Testis (tissue), 3 donors: ENCODE results near the gene LARP1. TPM values are rescaled to one million over a fixed set of nuclear protein-coding genes. Genes with fewer than 3 reads are reported as not detected.

Experiments used
- DNase-seq: peaks from one replicate; pipeline ENCODE4 v3.0.0-alpha.2; 2019
- H3K27ac ChIP-seq, 2 donors: fragments of 200-600 bp; sonication (generic); one replicate each; pipeline ENCODE4 v1.5.1; 2019
- H3K27me3 ChIP-seq: fragments of 200-600 bp; sonication (generic); one replicate; pipeline ENCODE4 v1.5.1; 2019
- H3K36me3 ChIP-seq: fragments of 200-600 bp; sonication (generic); one replicate; pipeline ENCODE4 v1.5.1; 2017; ENCODE audit warnings: low read depth; ENCODE audit errors: missing control alignments
- H3K4me1 ChIP-seq: fragments of 200-600 bp; sonication (generic); one replicate; pipeline ENCODE4 v1.5.1; 2019
- H3K4me3 ChIP-seq, 2 donors: fragments of 200-600 bp; sonication (generic); one replicate each; pipeline ENCODE4 v1.5.1; 2017 to 2019
- H3K9me3 ChIP-seq: fragments of 200-600 bp; sonication (generic); one replicate; pipeline ENCODE4 v1.5.1; 2017
- CTCF ChIP-seq, 3 experiments: fragments of 450-650 bp in 2 of 3; fragments of 200-600 bp in 1 of 3; sonication (generic) in 1 of 3; IDR thresholded peaks; one replicate each; pipeline ENCODE4 v1.5.1; 2016 to 2019; ENCODE audit warnings: antibody characterized with exemption in 3 of 3, mild to moderate bottlenecking in 2 of 3, moderate library complexity in 1 of 3
- POLR2A ChIP-seq: fragments of 450-650 bp; IDR thresholded peaks from one replicate; pipeline ENCODE4 v1.6.1; 2017; ENCODE audit warnings: antibody characterized with exemption, mild to moderate bottlenecking, moderate library complexity
- WGBS, 2 donors: methylation state at CpG; one replicate each; pipeline ENCODE4 v1.1.5; 2018; 5-methylcytosine and 5-hydroxymethylcytosine counted together
- intact Hi-C: fragments of 100-400 bp; cut with DNase I; formaldehyde crosslinking; loops from one replicate; pipeline ENCODE4 v1.15.1; 2023; ENCODE audit warnings: low total_unique reads
- polyA plus RNA-seq: library from polyadenylated mRNA; stranded (reverse); fragments of 350-450 nt; fragmentation: Illumina TruSeq; extraction: RNeasy Lipid Tissue Mini Kit (QIAGEN cat#74804); gene quantifications from one replicate; pipeline ENCODE4 v1.2.3, GENCODE V29; 2014; ENCODE audit warnings: low read depth, low replicate concordance; ENCODE audit not compliant: insufficient read depth
- total RNA-seq, 2 donors: library from RNA; depleted of rRNA; stranded (reverse); fragments of >200 nt; gene quantifications; one replicate each; pipeline ENCODE4 v1.2.3, GENCODE V29; 2016

The LARP1 gene
- total and polyA plus RNA-seq, 3 donors from 2014 or later: 118 to 174 (median 169) TPM

- DNase-seq: no peak
- intact Hi-C loops: no loop called here
- no peak for TF ChIP-seq POLR2A
- no peak for TF ChIP-seq CTCF (IDR thresholded peaks at IDR 0.05)
- Histone ChIP-seq H3K27ac (peak overlapping the region; percentile 93 to 100), H3K4me3 (peak overlapping the region in 1 of 2 donors; percentile 92), H3K9me3 (no peaks in the 10 kb centered on the region), H3K4me1 (peaks cover 37% of the 10 kb centered on the region), H3K27me3 (no peaks in the 10 kb centered on the region), H3K36me3 (no peaks in the 10 kb centered on the region)
- 28 to 38% methylated on average over 4 of the region's 4 CpGs for whole genome bisulfite sequencing, 2 donors
Observed at GRCh38 chr5:154860765-154861164, 105.6 kb downstream of the LARP1 start.

GRCh38 chr5:154861946-154862345 is 106.8 kb downstream of the LARP1 start:
- no peak for DNase-seq
- no peak overlapping the region for H3K4me3 ChIP-seq
- H3K4me1 ChIP-seq: peaks cover 44% of the 10 kb centered on the region
- H3K27me3 ChIP-seq: no peaks in the 10 kb centered on the region
- WGBS, 2 donors: 59 to 74% methylated on average over 8 of the region's 8 CpGs
- H3K9me3 ChIP-seq: no peaks in the 10 kb centered on the region
- intact Hi-C loops: no loop called here
- H3K27ac ChIP-seq: peak overlapping the region in 1 of 2 donors; percentile 100
- no peaks in the 10 kb centered on the region for H3K36me3 ChIP-seq
- TF ChIP-seq CTCF (IDR thresholded peaks at IDR 0.05) (no peak), POLR2A (no peak)

- Histone ChIP-seq H3K36me3 (no peaks in the 10 kb centered on the region), H3K4me3 (no peak overlapping the region), H3K9me3 (no peaks in the 10 kb centered on the region), H3K4me1 (peaks cover 49% of the 10 kb centered on the region), H3K27me3 (no peaks in the 10 kb centered on the region), H3K27ac (peak overlapping the region in 1 of 2 donors; percentile 100)
- 66 to 84% methylated on average over 2 of the region's 2 CpGs for WGBS, 2 donors
- TF ChIP-seq CTCF (IDR thresholded peaks at IDR 0.05) (no peak), POLR2A (no peak)
- intact Hi-C loops: no loop called here
- DNase-seq: no peak
Observed at GRCh38 chr5:154862766-154863165, 107.6 kb downstream of the LARP1 start.

- WGBS, 2 donors: 78 to 88% methylated on average over 7 of the region's 7 CpGs
- intact Hi-C loops: no loop called here
- no peaks in the 10 kb centered on the region for H3K36me3 ChIP-seq
- peak overlapping the region in 1 of 2 donors; percentile 100 for H3K27ac ChIP-seq
- TF ChIP-seq CTCF (IDR thresholded peaks at IDR 0.05): no peak
- no peak for TF ChIP-seq POLR2A
- no peak overlapping the region for H3K4me3 ChIP-seq
- no peak for DNase-seq
- no peaks in the 10 kb centered on the region for H3K9me3 ChIP-seq
- peaks cover 56% of the 10 kb centered on the region for H3K4me1 ChIP-seq
- no peaks in the 10 kb centered on the region for H3K27me3 ChIP-seq
Observed at GRCh38 chr5:154863291-154864080, 108.3 kb downstream of the LARP1 start.
